Cardiac muscle cell (in vitro differentiated cells and primary cell): ENCODE results near the gene KANSL3. TPM values are rescaled to one million over a fixed set of nuclear protein-coding genes. Genes with fewer than 3 reads are reported as not detected.
A peak's percentile ranks its signal among the peaks of the same experiment; 100 is the strongest.

ENCODE experiments used
- DNase-seq, 2 donors: peaks; one replicate each; pipeline versions ENCODE4 v3.0.0 to v3.0.0-alpha.2; 2010 to 2017; ENCODE audit warnings: low read depth in 1 of 2, low spot score in 1 of 2
- H3K27ac ChIP-seq: fragments of 200-600 bp; sonication (generic); 2 replicates; pipeline ENCODE4 v1.5.1; 2016
- H3K27me3 ChIP-seq: fragments of 200-600 bp; sonication (generic); 2 replicates; pipeline ENCODE4 v1.6.0; 2016; ENCODE audit warnings: control low read depth
- H3K36me3 ChIP-seq: fragments of 200-600 bp; sonication (generic); 2 replicates; pipeline ENCODE4 v1.5.1; 2016; ENCODE audit warnings: control low read depth
- H3K4me1 ChIP-seq: fragments of 200-600 bp; sonication (generic); 2 replicates; pipeline ENCODE4 v1.8.1; 2017; ENCODE audit warnings: low read depth, mild to moderate bottlenecking, mixed run types
- H3K4me3 ChIP-seq: fragments of 200-600 bp; sonication (generic); 2 replicates; pipeline ENCODE4 v1.5.1; 2016; ENCODE audit warnings: mild to moderate bottlenecking
- H3K9me3 ChIP-seq: fragments of 200-600 bp; sonication (generic); 2 replicates; pipeline ENCODE4 v1.5.1; 2017; ENCODE audit warnings: low read depth, mild to moderate bottlenecking, control low read depth
- polyA plus RNA-seq: library from polyadenylated mRNA; unstranded; fragments of >200 nt; fragmentation: Nextera tagmentation; extraction: Ambion mirVana; gene quantifications from 2 replicates; pipeline ENCODE4 v1.2.1, GENCODE V29; 2016
- total RNA-seq: library from RNA; depleted of rRNA; stranded (reverse); fragments of >200 nt; gene quantifications from 2 replicates; pipeline ENCODE4 v1.2.3, GENCODE V29; 2016
- TF ChIP-seq, protein P1 (sequence below): IDR thresholded peaks from 2 replicates; pipeline ENCODE4 v1.5.1; 2012; ENCODE audit warnings: low read depth, mild to moderate bottlenecking, low read length

KANSL3 gene
- total and polyA plus RNA-seq, 2 experiments from 2014 or later = 40.4 to 59.2 TPM

DNA sequence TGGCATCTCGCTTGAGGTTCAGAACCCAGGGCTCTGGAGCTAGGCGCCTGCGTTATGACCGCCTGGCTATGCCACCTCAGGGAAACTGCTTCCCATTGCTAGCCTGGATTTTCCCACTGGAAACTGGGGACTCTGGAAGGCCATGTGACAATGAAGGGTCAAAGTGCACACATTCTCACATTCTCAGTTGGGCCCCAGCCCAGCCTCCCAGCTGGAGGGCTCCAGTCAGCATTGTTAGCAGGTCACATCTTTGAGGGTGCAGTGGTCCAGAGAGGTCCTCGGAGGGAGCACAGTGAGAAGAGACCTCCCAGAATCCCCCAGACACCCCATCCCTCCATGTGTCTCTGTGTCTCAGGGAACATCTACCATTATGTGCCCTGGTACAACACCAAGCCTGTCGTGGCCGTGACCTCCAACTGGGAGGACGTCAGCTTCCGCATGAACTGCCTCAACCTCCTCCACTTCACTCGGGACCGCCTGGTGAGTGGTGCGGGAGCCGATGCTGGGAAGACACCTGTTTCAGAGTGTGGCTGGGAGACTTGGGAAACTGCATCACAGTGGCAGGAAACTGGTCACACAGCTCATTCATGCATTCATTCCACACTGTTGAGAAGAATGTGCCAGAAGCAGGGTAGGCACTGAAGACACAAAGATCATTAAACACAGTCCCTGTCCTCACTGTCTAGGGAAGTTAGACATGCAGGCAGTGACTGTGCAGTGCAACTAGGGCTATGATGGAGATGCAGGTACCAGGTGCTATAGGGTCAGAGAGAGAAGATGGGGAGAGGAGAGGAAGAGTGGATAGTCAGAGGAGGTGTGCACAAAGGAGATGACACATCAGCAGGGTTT lies 46.1 kb upstream of the KANSL3 start:
- DNase-seq = no peak
- H3K9me3 ChIP-seq = no peaks in the 10 kb centered on the region

DNA sequence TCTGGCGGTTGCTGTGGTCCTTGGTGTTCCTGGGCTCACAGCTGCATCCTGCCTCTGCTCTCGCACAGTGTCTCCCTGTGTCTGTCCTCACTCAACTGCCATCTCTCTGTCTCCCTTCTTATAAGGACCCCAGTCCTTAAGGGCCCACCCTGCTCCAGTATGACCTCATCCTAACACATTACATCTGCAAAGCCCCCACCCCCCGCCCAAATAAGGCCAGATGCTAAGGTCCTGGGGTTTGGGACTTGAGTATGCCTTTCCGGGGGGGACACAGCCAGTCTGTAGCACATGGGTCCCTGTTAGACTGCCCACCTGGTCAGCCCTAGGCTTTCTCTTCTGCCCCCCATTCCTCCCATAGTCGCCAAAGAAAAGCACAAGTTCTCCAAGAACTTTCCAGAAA lies 45.2 kb upstream of the KANSL3 start:
- TF ChIP-seq, protein P1, sequence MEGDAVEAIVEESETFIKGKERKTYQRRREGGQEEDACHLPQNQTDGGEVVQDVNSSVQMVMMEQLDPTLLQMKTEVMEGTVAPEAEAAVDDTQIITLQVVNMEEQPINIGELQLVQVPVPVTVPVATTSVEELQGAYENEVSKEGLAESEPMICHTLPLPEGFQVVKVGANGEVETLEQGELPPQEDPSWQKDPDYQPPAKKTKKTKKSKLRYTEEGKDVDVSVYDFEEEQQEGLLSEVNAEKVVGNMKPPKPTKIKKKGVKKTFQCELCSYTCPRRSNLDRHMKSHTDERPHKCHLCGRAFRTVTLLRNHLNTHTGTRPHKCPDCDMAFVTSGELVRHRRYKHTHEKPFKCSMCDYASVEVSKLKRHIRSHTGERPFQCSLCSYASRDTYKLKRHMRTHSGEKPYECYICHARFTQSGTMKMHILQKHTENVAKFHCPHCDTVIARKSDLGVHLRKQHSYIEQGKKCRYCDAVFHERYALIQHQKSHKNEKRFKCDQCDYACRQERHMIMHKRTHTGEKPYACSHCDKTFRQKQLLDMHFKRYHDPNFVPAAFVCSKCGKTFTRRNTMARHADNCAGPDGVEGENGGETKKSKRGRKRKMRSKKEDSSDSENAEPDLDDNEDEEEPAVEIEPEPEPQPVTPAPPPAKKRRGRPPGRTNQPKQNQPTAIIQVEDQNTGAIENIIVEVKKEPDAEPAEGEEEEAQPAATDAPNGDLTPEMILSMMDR = no peak
- peaks cover 14% of the 10 kb centered on the region for H3K4me1 ChIP-seq
- no peak overlapping the region for H3K27ac ChIP-seq
- H3K27me3 ChIP-seq = no peaks in the 10 kb centered on the region
- no peak overlapping the region for H3K4me3 ChIP-seq
- no peak for DNase-seq
- no peaks in the 10 kb centered on the region for H3K9me3 ChIP-seq
- no peaks in the 10 kb centered on the region for H3K36me3 ChIP-seq

More for the DNA sequence above, 46.1 kb upstream of the KANSL3 start:
- no peaks in the 10 kb centered on the region for H3K27me3 ChIP-seq
- H3K36me3 ChIP-seq = no peaks in the 10 kb centered on the region
- H3K4me3 ChIP-seq = no peak overlapping the region
- no peak overlapping the region for H3K27ac ChIP-seq
- TF ChIP-seq, protein P1 = no peak
- H3K4me1 ChIP-seq = peaks cover 14% of the 10 kb centered on the region

DNA sequence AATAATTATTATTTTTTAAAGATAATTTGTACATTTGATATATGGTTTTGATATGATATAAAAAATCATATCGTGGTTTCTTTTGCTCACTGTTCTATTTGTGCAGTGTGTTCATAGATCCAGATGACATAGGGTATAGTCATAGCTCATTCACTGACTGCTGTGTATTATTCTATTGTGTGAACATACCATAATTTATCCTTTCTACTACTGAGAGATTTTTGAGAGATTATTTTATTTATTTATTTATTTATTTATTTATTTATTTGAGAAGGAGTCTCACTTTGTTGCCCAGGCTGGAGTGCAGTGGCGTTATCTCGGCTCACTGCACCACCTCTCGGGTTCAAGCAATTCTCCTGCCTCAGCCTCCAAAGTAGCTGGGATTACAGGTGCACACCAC lies 43.4 kb upstream of the KANSL3 start:
- no peak overlapping the region for H3K27ac ChIP-seq
- no peaks in the 10 kb centered on the region for H3K9me3 ChIP-seq
- peaks cover 14% of the 10 kb centered on the region for H3K4me1 ChIP-seq
- DNase-seq = no peak
- no peak overlapping the region for H3K4me3 ChIP-seq
- no peaks in the 10 kb centered on the region for H3K36me3 ChIP-seq
- H3K27me3 ChIP-seq = no peaks in the 10 kb centered on the region
- TF ChIP-seq, protein P1 = no peak

DNA sequence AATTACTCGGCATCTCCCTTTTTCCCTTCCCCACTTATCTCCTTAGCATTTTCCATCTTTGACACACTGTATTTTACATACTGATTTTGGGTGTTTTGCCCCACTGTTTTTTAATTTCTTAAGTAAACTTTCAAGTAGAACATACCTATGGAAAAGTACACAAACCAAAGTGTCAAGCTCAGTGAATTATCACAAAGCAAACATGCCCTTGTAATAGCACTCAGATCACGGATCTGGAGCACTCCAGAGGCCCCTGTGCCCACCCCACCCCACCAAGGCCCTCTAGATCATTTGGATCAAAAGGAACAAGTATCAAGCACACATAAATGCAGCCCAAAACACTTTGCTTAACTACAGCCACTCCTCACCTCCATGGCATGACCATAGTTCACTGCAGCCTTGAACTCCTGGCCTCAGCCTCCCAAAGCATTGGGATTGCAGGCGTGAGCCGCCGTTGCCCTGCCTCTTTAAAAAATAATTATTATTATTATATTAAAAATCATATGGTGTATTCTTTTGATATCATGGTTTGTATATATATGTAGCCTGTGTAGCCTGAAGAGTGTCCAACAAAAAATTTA lies 42.5 kb upstream of the KANSL3 start:
- TF ChIP-seq, protein P1 = no peak
- no peaks in the 10 kb centered on the region for H3K9me3 ChIP-seq
- peaks cover 8% of the 10 kb centered on the region for H3K4me1 ChIP-seq
- no peak overlapping the region for H3K27ac ChIP-seq
- H3K27me3 ChIP-seq = no peaks in the 10 kb centered on the region
- H3K4me3 ChIP-seq = no peak overlapping the region
- no peaks in the 10 kb centered on the region for H3K36me3 ChIP-seq
- no peak for DNase-seq

DNA sequence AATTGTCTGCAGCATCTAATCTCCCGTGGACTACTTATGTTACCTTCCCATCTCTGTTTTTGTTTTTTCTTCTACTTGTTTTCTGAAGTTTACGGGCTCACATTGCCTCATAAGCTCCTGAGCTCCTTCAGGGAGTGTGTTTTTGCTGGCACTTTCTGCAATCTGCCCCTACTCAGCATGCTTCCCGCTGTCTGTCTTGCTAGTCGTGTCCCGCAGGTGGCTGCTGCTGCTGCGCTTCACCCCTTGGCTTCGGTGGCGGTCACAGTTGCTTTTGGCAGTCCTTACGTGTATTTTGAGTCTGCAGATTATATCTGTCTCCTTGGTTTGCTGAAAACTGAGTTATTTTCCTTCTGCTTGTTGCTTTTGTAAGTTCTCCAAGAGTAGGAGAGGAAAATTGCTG lies 41.7 kb upstream of the KANSL3 start:
- TF ChIP-seq, protein P1 = no peak

More for the DNA sequence above, 41.7 kb upstream of the KANSL3 start:
- no peaks in the 10 kb centered on the region for H3K4me1 ChIP-seq
- H3K4me3 ChIP-seq = no peak overlapping the region
- no peaks in the 10 kb centered on the region for H3K27me3 ChIP-seq
- no peaks in the 10 kb centered on the region for H3K36me3 ChIP-seq
- no peak overlapping the region for H3K27ac ChIP-seq
- H3K9me3 ChIP-seq = no peaks in the 10 kb centered on the region
- DNase-seq = peak in 1 of 2 donors; percentile 20
